HepG2 (cell line): ENCODE results near the gene CSNK2B. TPM values are rescaled to one million over a fixed set of nuclear protein-coding genes. Genes with fewer than 3 reads are reported as not detected.

Experiments used
- ATAC-seq: fragments of 200-7000 bp; cut with Tn5 transposase; 3 replicates; pipeline ENCODE4 v1.9.1; 2020; ENCODE audit warnings: mild to moderate bottlenecking, moderate library complexity
- BruUV-seq: library from RNA; stranded (reverse); fragments of 400-500 nt; replicated peaks from 2 replicates; lab custom pipeline; 2021; lab: Mats Ljungman, UMichigan
- CTCF ChIA-PET: fragments of 300-600 bp; formaldehyde crosslinking; extraction: SDS; loops from one replicate; lab custom pipeline; 2021; ENCODE audit warnings: low total read pairs, inconsistent platforms, low intra/inter-chr PET ratio; lab: Yijun Ruan, JAX
- POLR2A ChIA-PET: fragments of 350-600 bp; sonication (Branson Sonifier 250); formaldehyde crosslinking; loops from one replicate; lab custom pipeline; 2020; ENCODE audit warnings: antibody characterized with exemption, inconsistent platforms; lab: Yijun Ruan, JAX
- DNase-seq: peaks from one replicate; pipeline ENCODE4 v3.0.0-alpha.2; 2015; ENCODE audit warnings: low spot score
- FAIRE-seq: peaks from 3 replicates; lab custom pipeline; 2011; peaks lifted over from hg19 to GRCh38; lab: Jason Lieb, UNC
- H2AFZ ChIP-seq: one replicate; pipeline ENCODE4 v1.6.1; 2011; ENCODE audit warnings: low read length, inconsistent platforms
- H3K27ac ChIP-seq: fragments of 300-600 bp; 3 replicates; pipeline ENCODE4 v1.8.0; 2011; ENCODE audit warnings: mixed run types, mild to moderate bottlenecking, mixed read lengths, low read length, inconsistent platforms; ENCODE audit not compliant: insufficient read depth; ENCODE audit errors: extremely low read length
- H3K27me3 ChIP-seq, 2 experiments: fragments of 200-600 bp in 1 of 2; 2 replicates in 1 of 2; 3 replicates in 1 of 2; pipeline versions ENCODE4 v1.6.0 to v1.8.0; 2011; ENCODE audit warnings: low read length in 2 of 2, mild to moderate bottlenecking in 2 of 2, moderate library complexity in 2 of 2, inconsistent platforms in 1 of 2; ENCODE audit not compliant: insufficient read depth in 2 of 2, control insufficient read depth in 1 of 2
- H3K36me3 ChIP-seq, 2 experiments: fragments of 200-600 bp in 1 of 2; replicated peaks in 1 of 2; 2 replicates in 1 of 2; 3 replicates in 1 of 2; pipeline versions ENCODE4 v1.5.1 to v1.8.0; 2011; ENCODE audit warnings: low read length in 2 of 2, inconsistent platforms in 1 of 2; ENCODE audit not compliant: insufficient read depth in 2 of 2, control insufficient read depth in 1 of 2
- H3K4me1 ChIP-seq: 2 replicates; pipeline ENCODE4 v1.5.1; 2012; ENCODE audit warnings: low read length, inconsistent platforms; ENCODE audit not compliant: insufficient read depth
- H3K4me2 ChIP-seq: 2 replicates; pipeline ENCODE4 v1.6.0; 2011; ENCODE audit warnings: low read depth, low read length, inconsistent platforms
- H3K4me3 ChIP-seq, 3 experiments: fragments of 200-600 bp in 1 of 3; sonication (generic), shearing (Covaris generic) in 1 of 3; replicated peaks in 1 of 3; 2 replicates each; pipeline ENCODE4 v1.5.1; 2011 to 2016; ENCODE audit warnings: low read length in 3 of 3, inconsistent platforms in 2 of 3, low read depth in 2 of 3, mild to moderate bottlenecking in 2 of 3, control low read depth in 1 of 3, mixed read lengths in 1 of 3; ENCODE audit not compliant: insufficient read depth in 1 of 3
- H3K79me2 ChIP-seq: one replicate; pipeline ENCODE4 v1.6.1; 2011; ENCODE audit warnings: low read length, inconsistent platforms; ENCODE audit not compliant: insufficient read depth
- H3K9ac ChIP-seq: 2 replicates; pipeline ENCODE4 v1.6.0; 2011; ENCODE audit warnings: mild to moderate bottlenecking, low read depth, low read length, inconsistent platforms; ENCODE audit not compliant: insufficient read depth
- H3K9me3 ChIP-seq: 2 replicates; pipeline ENCODE4 v1.5.1; 2012; ENCODE audit warnings: mild to moderate bottlenecking, low read length
- H4K20me1 ChIP-seq: 2 replicates; pipeline ENCODE4 v1.6.0; 2011; ENCODE audit warnings: inconsistent platforms, mild to moderate bottlenecking, low read length, moderate library complexity; ENCODE audit not compliant: insufficient read depth
- ARHGAP35 ChIP-seq: sonication (generic); formaldehyde crosslinking; IDR thresholded peaks from 2 replicates; pipeline ENCODE4 v1.9.0; 2022; ENCODE audit warnings: mild to moderate bottlenecking, inconsistent platforms, moderate library complexity, missing genetic modification reagents, borderline replicate concordance
- POLR2AphosphoS5 ChIP-seq: IDR thresholded peaks from 2 replicates; pipeline ENCODE4 v1.6.1; 2012; ENCODE audit warnings: low read depth, low read length
- XBP1 ChIP-seq: sonication (generic); formaldehyde crosslinking; IDR thresholded peaks from 2 replicates; pipeline ENCODE4 v1.5.0; 2020; ENCODE audit warnings: missing genetic modification reagents
- XRCC5 ChIP-seq: fragments of 200-400 bp; formaldehyde crosslinking; optimal IDR thresholded peaks from 2 replicates; pipeline ENCODE3; 2017; ENCODE audit warnings: mild to moderate bottlenecking, low read length
- ZNF343 ChIP-seq: sonication (generic); formaldehyde crosslinking; IDR thresholded peaks from 2 replicates; pipeline ENCODE4 v1.4.0; 2020; ENCODE audit warnings: mild to moderate bottlenecking, missing genetic modification reagents
- ZNF768 ChIP-seq: sonication (generic); formaldehyde crosslinking; IDR thresholded peaks from 2 replicates; pipeline ENCODE4 v1.4.0; 2020; ENCODE audit warnings: missing genetic modification reagents
- ZNF776 ChIP-seq: sonication (generic); formaldehyde crosslinking; IDR thresholded peaks from 2 replicates; pipeline ENCODE4 v1.4.0; 2020; ENCODE audit warnings: mild to moderate bottlenecking, missing genetic modification reagents
- ZNF782 ChIP-seq: sonication (generic); formaldehyde crosslinking; IDR thresholded peaks from 2 replicates; pipeline ENCODE4 v1.4.0; 2020; ENCODE audit warnings: missing genetic modification reagents, mild to moderate bottlenecking, borderline replicate concordance
- WGBS: methylation state at CpG from one replicate; pipeline ENCODE4 v1.1.6; 2017; ENCODE audit warnings: low lambda C conversion rate; 5-methylcytosine and 5-hydroxymethylcytosine counted together
- in situ Hi-C: cut with HindIII; loops from 2 replicates; pipeline ENCODE4 v1.10.0; 2017; ENCODE audit warnings: low pct_unique_long_range_greater_than_20kb; ENCODE audit not compliant: extremely low pct_ligation_motif_present
- intact Hi-C: fragments of 100-400 bp; cut with micrococcal nuclease; formaldehyde crosslinking; loops from one replicate; pipeline ENCODE4 v1.10.0; 2022; ENCODE audit not compliant: unreplicated experiment
- polyA plus RNA-seq, 8 experiments: library from polyadenylated mRNA; depleted of rRNA in 3 of 8; stranded (reverse) in 7 of 8; unstranded in 1 of 8; fragments of >200 nt; fragmentation: Illumina TruSeq in 4 of 8; extraction: Trizol in 4 of 8; gene quantifications; 2 replicates each; pipeline versions ENCODE4 v1.2.1 to v1.2.3, GENCODE V29; 2011 to 2016; ENCODE audit warnings: low read depth in 4 of 8, missing spikeins in 1 of 8, mixed read lengths in 1 of 8; ENCODE audit not compliant: insufficient read depth in 1 of 8
- total RNA-seq, 5 experiments: library from RNA; depleted of rRNA; stranded (reverse); fragments of >200 nt; fragmentation: Illumina TruSeq; extraction: Trizol; gene quantifications; 2 replicates each; pipeline ENCODE4 v1.2.3, GENCODE V29; 2016; ENCODE audit warnings: low read depth in 1 of 5
- TF ChIP-seq, protein P1 (sequence below): sonication (generic); formaldehyde crosslinking; IDR thresholded peaks from 2 replicates; pipeline ENCODE4 v1.4.0; 2020; ENCODE audit warnings: missing genetic modification reagents, mild to moderate bottlenecking, borderline replicate concordance
- TF ChIP-seq, protein P2 (sequence below): IDR thresholded peaks from 2 replicates; pipeline ENCODE4 v1.6.1; 2018; ENCODE audit warnings: missing genetic modification reagents
- TF ChIP-seq, protein P3 (sequence below): fragments of 450-650 bp; IDR thresholded peaks from 2 replicates; pipeline ENCODE4 v1.6.1; 2017; ENCODE audit warnings: mild to moderate bottlenecking
- TF ChIP-seq, protein P4 (sequence below): sonication (generic); formaldehyde crosslinking; IDR thresholded peaks from 2 replicates; pipeline ENCODE4 v1.4.0; 2020; ENCODE audit warnings: mild to moderate bottlenecking, missing genetic modification reagents
- TF ChIP-seq, protein P5 (sequence below): sonication (generic); formaldehyde crosslinking; IDR thresholded peaks from 2 replicates; pipeline ENCODE4 v1.5.0; 2020; ENCODE audit warnings: mild to moderate bottlenecking, missing genetic modification reagents, moderate library complexity

Gene CSNK2B
- total and polyA plus RNA-seq, 2 of the 13 experiments (the other 11 are each of a cell fraction or from before 2014, with no cell fraction given), result 111 to 296 TPM

DNA sequence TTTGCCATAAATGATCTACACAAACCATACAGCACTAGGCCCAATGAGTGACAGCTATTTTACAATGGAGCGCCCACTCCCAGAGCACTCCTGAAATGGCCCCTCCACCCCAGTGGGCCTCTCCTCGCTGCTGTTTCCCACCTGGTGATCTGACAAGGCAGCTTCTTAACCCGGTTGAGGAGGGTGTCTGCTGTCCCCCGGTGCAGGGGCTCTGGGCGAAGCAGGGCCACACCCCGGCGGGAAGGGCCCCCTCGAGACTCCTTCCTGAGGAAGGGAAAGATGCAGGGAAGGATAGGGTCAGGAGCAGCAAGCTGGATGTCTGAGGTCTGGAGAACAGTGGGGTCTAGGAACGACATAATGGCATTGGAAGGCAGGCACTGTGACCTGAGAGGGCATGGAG is 27.0 kb downstream of the CSNK2B start:
- 97% methylated on average over 9 of the region's 9 CpGs for WGBS
- Histone ChIP-seq H3K27me3 (no peaks in the 10 kb centered on the region), H4K20me1 (no peaks in the 10 kb centered on the region), H3K4me1 (peaks cover 12% of the 10 kb centered on the region; the same call in 1 of the 2 replicates), H3K9me3 (no peaks in the 10 kb centered on the region), H3K4me3 (no peak overlapping the region), H3K9ac (no peak overlapping the region), H3K4me2 (no peak overlapping the region), H3K79me2 (no peaks in the 10 kb centered on the region), H2AFZ (no peak overlapping the region), H3K36me3 (peaks cover 54 to 84% of the 10 kb centered on the region in 2 experiments), H3K27ac (no peak overlapping the region)
- in situ Hi-C loops, result no loop called here
- ChIA-PET CTCF (no interaction called here), POLR2A (interaction anchor here (0.6 to 4.9 kb wide), 3 partner anchors 10 to 135 kb away, joined by 3 to 22 read pairs (median 4); partner anchors contain the start of genes ABHD16A, HSPA1B and MSH5)
- no peak for FAIRE-seq
- no peak for ATAC-seq
- no peak for DNase-seq
- no TSS peak for BruUV-seq
- intact Hi-C loops, result no loop called here
- no peak for TF ChIP-seq ZNF776 (CRISPR knock-in tag)
- TF ChIP-seq, protein P1, sequence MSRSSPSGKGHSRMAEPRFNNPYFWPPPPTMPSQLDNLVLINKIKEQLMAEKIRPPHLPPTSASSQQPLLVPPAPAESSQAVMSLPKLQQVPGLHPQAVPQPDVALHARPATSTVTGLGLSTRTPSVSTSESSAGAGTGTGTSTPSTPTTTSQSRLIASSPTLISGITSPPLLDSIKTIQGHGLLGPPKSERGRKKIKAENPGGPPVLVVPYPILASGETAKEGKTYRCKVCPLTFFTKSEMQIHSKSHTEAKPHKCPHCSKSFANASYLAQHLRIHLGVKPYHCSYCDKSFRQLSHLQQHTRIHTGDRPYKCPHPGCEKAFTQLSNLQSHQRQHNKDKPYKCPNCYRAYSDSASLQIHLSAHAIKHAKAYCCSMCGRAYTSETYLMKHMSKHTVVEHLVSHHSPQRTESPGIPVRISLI, result no peak
- no peak for TF ChIP-seq XBP1 (CRISPR knock-in tag)
- TF ChIP-seq, protein P2, sequence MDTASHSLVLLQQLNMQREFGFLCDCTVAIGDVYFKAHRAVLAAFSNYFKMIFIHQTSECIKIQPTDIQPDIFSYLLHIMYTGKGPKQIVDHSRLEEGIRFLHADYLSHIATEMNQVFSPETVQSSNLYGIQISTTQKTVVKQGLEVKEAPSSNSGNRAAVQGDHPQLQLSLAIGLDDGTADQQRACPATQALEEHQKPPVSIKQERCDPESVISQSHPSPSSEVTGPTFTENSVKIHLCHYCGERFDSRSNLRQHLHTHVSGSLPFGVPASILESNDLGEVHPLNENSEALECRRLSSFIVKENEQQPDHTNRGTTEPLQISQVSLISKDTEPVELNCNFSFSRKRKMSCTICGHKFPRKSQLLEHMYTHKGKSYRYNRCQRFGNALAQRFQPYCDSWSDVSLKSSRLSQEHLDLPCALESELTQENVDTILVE (CRISPR knock-in tag), result no peak
- TF ChIP-seq, protein P3, sequence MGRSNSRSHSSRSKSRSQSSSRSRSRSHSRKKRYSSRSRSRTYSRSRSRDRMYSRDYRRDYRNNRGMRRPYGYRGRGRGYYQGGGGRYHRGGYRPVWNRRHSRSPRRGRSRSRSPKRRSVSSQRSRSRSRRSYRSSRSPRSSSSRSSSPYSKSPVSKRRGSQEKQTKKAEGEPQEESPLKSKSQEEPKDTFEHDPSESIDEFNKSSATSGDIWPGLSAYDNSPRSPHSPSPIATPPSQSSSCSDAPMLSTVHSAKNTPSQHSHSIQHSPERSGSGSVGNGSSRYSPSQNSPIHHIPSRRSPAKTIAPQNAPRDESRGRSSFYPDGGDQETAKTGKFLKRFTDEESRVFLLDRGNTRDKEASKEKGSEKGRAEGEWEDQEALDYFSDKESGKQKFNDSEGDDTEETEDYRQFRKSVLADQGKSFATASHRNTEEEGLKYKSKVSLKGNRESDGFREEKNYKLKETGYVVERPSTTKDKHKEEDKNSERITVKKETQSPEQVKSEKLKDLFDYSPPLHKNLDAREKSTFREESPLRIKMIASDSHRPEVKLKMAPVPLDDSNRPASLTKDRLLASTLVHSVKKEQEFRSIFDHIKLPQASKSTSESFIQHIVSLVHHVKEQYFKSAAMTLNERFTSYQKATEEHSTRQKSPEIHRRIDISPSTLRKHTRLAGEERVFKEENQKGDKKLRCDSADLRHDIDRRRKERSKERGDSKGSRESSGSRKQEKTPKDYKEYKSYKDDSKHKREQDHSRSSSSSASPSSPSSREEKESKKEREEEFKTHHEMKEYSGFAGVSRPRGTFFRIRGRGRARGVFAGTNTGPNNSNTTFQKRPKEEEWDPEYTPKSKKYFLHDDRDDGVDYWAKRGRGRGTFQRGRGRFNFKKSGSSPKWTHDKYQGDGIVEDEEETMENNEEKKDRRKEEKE, result no peak
- no peak for TF ChIP-seq ZNF343 (CRISPR knock-in tag)
- TF ChIP-seq ARHGAP35, result no peak
- TF ChIP-seq POLR2AphosphoS5, result no peak
- TF ChIP-seq XRCC5, result no peak
- TF ChIP-seq ZNF768 (CRISPR knock-in tag), result no peak
- TF ChIP-seq, protein P4, sequence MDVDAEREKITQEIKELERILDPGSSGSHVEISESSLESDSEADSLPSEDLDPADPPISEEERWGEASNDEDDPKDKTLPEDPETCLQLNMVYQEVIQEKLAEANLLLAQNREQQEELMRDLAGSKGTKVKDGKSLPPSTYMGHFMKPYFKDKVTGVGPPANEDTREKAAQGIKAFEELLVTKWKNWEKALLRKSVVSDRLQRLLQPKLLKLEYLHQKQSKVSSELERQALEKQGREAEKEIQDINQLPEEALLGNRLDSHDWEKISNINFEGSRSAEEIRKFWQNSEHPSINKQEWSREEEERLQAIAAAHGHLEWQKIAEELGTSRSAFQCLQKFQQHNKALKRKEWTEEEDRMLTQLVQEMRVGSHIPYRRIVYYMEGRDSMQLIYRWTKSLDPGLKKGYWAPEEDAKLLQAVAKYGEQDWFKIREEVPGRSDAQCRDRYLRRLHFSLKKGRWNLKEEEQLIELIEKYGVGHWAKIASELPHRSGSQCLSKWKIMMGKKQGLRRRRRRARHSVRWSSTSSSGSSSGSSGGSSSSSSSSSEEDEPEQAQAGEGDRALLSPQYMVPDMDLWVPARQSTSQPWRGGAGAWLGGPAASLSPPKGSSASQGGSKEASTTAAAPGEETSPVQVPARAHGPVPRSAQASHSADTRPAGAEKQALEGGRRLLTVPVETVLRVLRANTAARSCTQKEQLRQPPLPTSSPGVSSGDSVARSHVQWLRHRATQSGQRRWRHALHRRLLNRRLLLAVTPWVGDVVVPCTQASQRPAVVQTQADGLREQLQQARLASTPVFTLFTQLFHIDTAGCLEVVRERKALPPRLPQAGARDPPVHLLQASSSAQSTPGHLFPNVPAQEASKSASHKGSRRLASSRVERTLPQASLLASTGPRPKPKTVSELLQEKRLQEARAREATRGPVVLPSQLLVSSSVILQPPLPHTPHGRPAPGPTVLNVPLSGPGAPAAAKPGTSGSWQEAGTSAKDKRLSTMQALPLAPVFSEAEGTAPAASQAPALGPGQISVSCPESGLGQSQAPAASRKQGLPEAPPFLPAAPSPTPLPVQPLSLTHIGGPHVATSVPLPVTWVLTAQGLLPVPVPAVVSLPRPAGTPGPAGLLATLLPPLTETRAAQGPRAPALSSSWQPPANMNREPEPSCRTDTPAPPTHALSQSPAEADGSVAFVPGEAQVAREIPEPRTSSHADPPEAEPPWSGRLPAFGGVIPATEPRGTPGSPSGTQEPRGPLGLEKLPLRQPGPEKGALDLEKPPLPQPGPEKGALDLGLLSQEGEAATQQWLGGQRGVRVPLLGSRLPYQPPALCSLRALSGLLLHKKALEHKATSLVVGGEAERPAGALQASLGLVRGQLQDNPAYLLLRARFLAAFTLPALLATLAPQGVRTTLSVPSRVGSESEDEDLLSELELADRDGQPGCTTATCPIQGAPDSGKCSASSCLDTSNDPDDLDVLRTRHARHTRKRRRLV (CRISPR knock-in tag), result no peak
- TF ChIP-seq, protein P5, sequence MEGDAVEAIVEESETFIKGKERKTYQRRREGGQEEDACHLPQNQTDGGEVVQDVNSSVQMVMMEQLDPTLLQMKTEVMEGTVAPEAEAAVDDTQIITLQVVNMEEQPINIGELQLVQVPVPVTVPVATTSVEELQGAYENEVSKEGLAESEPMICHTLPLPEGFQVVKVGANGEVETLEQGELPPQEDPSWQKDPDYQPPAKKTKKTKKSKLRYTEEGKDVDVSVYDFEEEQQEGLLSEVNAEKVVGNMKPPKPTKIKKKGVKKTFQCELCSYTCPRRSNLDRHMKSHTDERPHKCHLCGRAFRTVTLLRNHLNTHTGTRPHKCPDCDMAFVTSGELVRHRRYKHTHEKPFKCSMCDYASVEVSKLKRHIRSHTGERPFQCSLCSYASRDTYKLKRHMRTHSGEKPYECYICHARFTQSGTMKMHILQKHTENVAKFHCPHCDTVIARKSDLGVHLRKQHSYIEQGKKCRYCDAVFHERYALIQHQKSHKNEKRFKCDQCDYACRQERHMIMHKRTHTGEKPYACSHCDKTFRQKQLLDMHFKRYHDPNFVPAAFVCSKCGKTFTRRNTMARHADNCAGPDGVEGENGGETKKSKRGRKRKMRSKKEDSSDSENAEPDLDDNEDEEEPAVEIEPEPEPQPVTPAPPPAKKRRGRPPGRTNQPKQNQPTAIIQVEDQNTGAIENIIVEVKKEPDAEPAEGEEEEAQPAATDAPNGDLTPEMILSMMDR, result no peak
- TF ChIP-seq ZNF782 (CRISPR knock-in tag), result no peak
